IMR-90 (cell line): ENCODE data around the gene CHD2. TPM values are rescaled to one million over a fixed set of nuclear protein-coding genes. Genes with fewer than 3 reads are reported as not detected.

Source experiments
- ATAC-seq: fragments of 200-7000 bp; cut with Tn5 transposase; 2 replicates; pipeline ENCODE4 v1.9.1; 2020; ENCODE audit warnings: low read depth, mild to moderate bottlenecking, moderate library complexity
- BruUV-seq: library from RNA; stranded (reverse); fragments of 400-500 nt; replicated peaks from 2 replicates; lab custom pipeline; 2021; lab: Mats Ljungman, UMichigan
- CTCF ChIA-PET: fragments of 300-600 bp; formaldehyde crosslinking; extraction: SDS; loops from one replicate; lab custom pipeline; 2021; ENCODE audit warnings: antibody characterized with exemption; lab: Yijun Ruan, JAX
- POLR2A ChIA-PET: fragments of 300-600 bp; sonication (Branson Sonifier 250); formaldehyde crosslinking; loops from one replicate; lab custom pipeline; 2022; ENCODE audit warnings: antibody characterized with exemption; ENCODE audit not compliant: unreplicated experiment; lab: Charles Lee
- DNase-seq: peaks from one replicate; pipeline ENCODE4 v3.0.0; 2013
- H2AFZ ChIP-seq: replicated peaks from 2 replicates; pipeline ENCODE3; 2013; ENCODE audit warnings: low read length, mild to moderate bottlenecking; ENCODE audit not compliant: poor library complexity
- H2AK5ac ChIP-seq: 2 replicates; pipeline ENCODE4 v1.6.1; 2013; ENCODE audit warnings: low read depth, low read length, inconsistent platforms
- H2AK9ac ChIP-seq: replicated peaks from 2 replicates; pipeline ENCODE3; 2013; ENCODE audit warnings: mild to moderate bottlenecking, low read depth, low read length, moderate library complexity; ENCODE audit not compliant: poor library complexity
- H2BK120ac ChIP-seq: 2 replicates; pipeline ENCODE4 v1.6.1; 2013; ENCODE audit warnings: low read depth, low read length, inconsistent platforms
- H2BK15ac ChIP-seq: 3 replicates; pipeline ENCODE4 v1.6.1; 2013; ENCODE audit warnings: low read depth, low read length, inconsistent platforms
- H2BK20ac ChIP-seq: 2 replicates; pipeline ENCODE4 v1.6.1; 2013; ENCODE audit warnings: low read depth, mild to moderate bottlenecking, inconsistent platforms, low read length, moderate library complexity
- H2BK5ac ChIP-seq: 2 replicates; pipeline ENCODE4 v1.6.1; 2013; ENCODE audit warnings: mild to moderate bottlenecking, low read depth, low read length, inconsistent platforms; ENCODE audit not compliant: poor library complexity, severe bottlenecking
- H3K14ac ChIP-seq: replicated peaks from 2 replicates; pipeline ENCODE4 v1.6.1; 2013; ENCODE audit warnings: low read depth, low read length, inconsistent platforms
- H3K18ac ChIP-seq: 2 replicates; pipeline ENCODE4 v1.6.1; 2013; ENCODE audit warnings: low read depth, low read length, control low read depth
- H3K23ac ChIP-seq: 2 replicates; pipeline ENCODE4 v1.6.1; 2013; ENCODE audit warnings: low read depth, low read length, inconsistent platforms
- H3K27ac ChIP-seq: 2 replicates; pipeline ENCODE4 v1.5.1; 2013; ENCODE audit warnings: mild to moderate bottlenecking, control low read depth, low read length; ENCODE audit not compliant: insufficient read depth
- H3K27me3 ChIP-seq: 2 replicates; pipeline ENCODE4 v1.6.1; 2013; ENCODE audit warnings: low read length; ENCODE audit not compliant: control insufficient read depth, insufficient read depth
- H3K36me3 ChIP-seq: 2 replicates; pipeline ENCODE4 v1.6.1; 2013; ENCODE audit warnings: low read length, mixed read lengths; ENCODE audit not compliant: control insufficient read depth, insufficient read depth
- H3K4ac ChIP-seq: 2 replicates; pipeline ENCODE4 v1.6.1; 2013; ENCODE audit warnings: low read depth, low read length, inconsistent platforms
- H3K4me1 ChIP-seq: 2 replicates; pipeline ENCODE4 v1.6.1; 2013; ENCODE audit warnings: low read length, mixed read lengths; ENCODE audit not compliant: control insufficient read depth, insufficient read depth
- H3K4me2 ChIP-seq: 2 replicates; pipeline ENCODE4 v1.6.1; 2013; ENCODE audit warnings: low read depth, mild to moderate bottlenecking, control low read depth, low read length, moderate library complexity
- H3K4me3 ChIP-seq: 2 replicates; pipeline ENCODE4 v1.5.1; 2013; ENCODE audit warnings: low read depth, mild to moderate bottlenecking, control low read depth, low read length, moderate library complexity; ENCODE audit not compliant: insufficient read depth
- H3K56ac ChIP-seq: 2 replicates; pipeline ENCODE4 v1.6.1; 2013; ENCODE audit warnings: low read length, inconsistent platforms; ENCODE audit not compliant: insufficient read depth; ENCODE audit errors: extremely low read depth
- H3K79me1 ChIP-seq, 2 experiments: 2 replicates each; pipeline ENCODE4 v1.6.1; 2013; ENCODE audit warnings: low read length in 2 of 2, inconsistent platforms in 1 of 2, low read depth in 1 of 2
- H3K9ac ChIP-seq: 2 replicates; pipeline ENCODE4 v1.6.1; 2013; ENCODE audit warnings: low read depth, low read length, control low read depth
- H3K9me1 ChIP-seq: 2 replicates; pipeline ENCODE4 v1.6.1; 2013; ENCODE audit warnings: low read length, inconsistent platforms; ENCODE audit not compliant: insufficient read depth
- H3K9me3 ChIP-seq: 2 replicates; pipeline ENCODE4 v1.6.1; 2013; ENCODE audit warnings: low read length; ENCODE audit not compliant: control insufficient read depth, insufficient read depth
- H4K20me1 ChIP-seq: 2 replicates; pipeline ENCODE4 v1.6.1; 2013; ENCODE audit warnings: low read length, inconsistent platforms; ENCODE audit not compliant: insufficient read depth
- H4K5ac ChIP-seq: 2 replicates; pipeline ENCODE4 v1.6.1; 2013; ENCODE audit warnings: mild to moderate bottlenecking, low read depth, low read length, control low read depth
- H4K8ac ChIP-seq, 2 experiments: 2 replicates each; pipeline ENCODE4 v1.6.1; 2013; ENCODE audit warnings: low read depth in 2 of 2, low read length in 2 of 2, control low read depth in 1 of 2, inconsistent platforms in 1 of 2
- H4K91ac ChIP-seq: 2 replicates; pipeline ENCODE4 v1.6.1; 2013; ENCODE audit warnings: low read depth, low read length, inconsistent platforms; ENCODE audit not compliant: insufficient read depth
- CEBPB ChIP-seq: IDR thresholded peaks from 2 replicates; pipeline ENCODE4 v1.6.1; 2012; ENCODE audit warnings: low read depth, low read length, improper control_type of control experiment
- FOS ChIP-seq: fragments of 150-350 bp; IDR thresholded peaks from 2 replicates; pipeline ENCODE4 v1.6.1; 2016; ENCODE audit warnings: low read depth, low read length
- MAFK ChIP-seq: IDR thresholded peaks from 2 replicates; pipeline ENCODE4 v1.6.1; 2012; ENCODE audit warnings: low read depth, low read length, improper control_type of control experiment
- WGBS, 2 experiments: methylation state at CpG; one replicate each; pipeline versions ENCODE4 v1.1.5 to v1.1.7; 2013; ENCODE audit warnings: missing lambda C conversion rate in 2 of 2; ENCODE audit not compliant: insufficient read length in 1 of 2; ENCODE audit errors: extremely low coverage in 2 of 2; 5-methylcytosine and 5-hydroxymethylcytosine counted together
- dilution Hi-C: fragments of 300-500 bp; cut with HindIII; formaldehyde crosslinking; loops from one replicate; pipeline ENCODE4 v1.14.3; 2018; ENCODE audit warnings: low sequenced_read_pairs; ENCODE audit not compliant: unreplicated experiment
- in situ Hi-C: fragments of 300-500 bp; cut with MboI; formaldehyde crosslinking; loops from 3 replicates; pipeline ENCODE4 v1.14.3; 2019; ENCODE audit warnings: low sequenced_read_pairs, inconsistent platforms, mixed read lengths
- intact Hi-C: fragments of 100-400 bp; cut with micrococcal nuclease; formaldehyde crosslinking; loops from 2 replicates; pipeline ENCODE4 v1.10.0; 2022
- polyA plus RNA-seq, 3 experiments: library from polyadenylated mRNA; depleted of rRNA; stranded (reverse); fragments of >200 nt; gene quantifications; 2 replicates each; pipeline ENCODE4 v1.2.3, GENCODE V29; 2012; ENCODE audit warnings: low replicate concordance in 1 of 3
- total RNA-seq: library from RNA; depleted of rRNA; stranded (reverse); fragments of >200 nt; gene quantifications from 2 replicates; pipeline ENCODE4 v1.2.3, GENCODE V29; 2012

Gene CHD2
- total and polyA plus RNA-seq, 2 of the 4 experiments (the other 2 are of a cell fraction): 44.9 to 64.7 TPM

GRCh38 chr15:92887869-92888268 lies 12.3 kb upstream of the CHD2 start:
- peak overlapping the region; percentile 38; the same call in 1 of the 2 replicates for H3K23ac ChIP-seq
- peaks cover 0 to 6% of the 10 kb centered on the region in 2 experiments; a peak in 3 of 4 replicates for H3K79me1 ChIP-seq
- H3K27ac ChIP-seq: no peak overlapping the region
- DNase-seq (no peak), ATAC-seq (no peak)
- dilution Hi-C loops: no loop called here
- no peak overlapping the region for H3K4me3 ChIP-seq
- H3K9me1 ChIP-seq: no peaks in the 10 kb centered on the region; the same call in 1 of the 2 replicates
- H2BK15ac ChIP-seq: no peak overlapping the region
- peak overlapping the region; percentile 61 for H3K4me2 ChIP-seq
- POLR2A ChIA-PET: interaction anchor here (0.6 kb wide), 1 partner anchor 87 kb away, joined by 3 read pairs; no protein-coding TSS in a partner anchor
- H3K9me3 ChIP-seq: no peaks in the 10 kb centered on the region
- peaks cover 32% of the 10 kb centered on the region; the same call in 1 of the 2 replicates for H4K20me1 ChIP-seq
- TF ChIP-seq MAFK (peak; percentile 36; the same call in 1 of the 2 replicates), FOS (no peak), CEBPB (no peak)
- H4K5ac ChIP-seq: no peak overlapping the region
- no peak overlapping the region for H4K91ac ChIP-seq
- H2BK5ac ChIP-seq: peak overlapping the region; percentile 19
- no peak overlapping the region for H3K14ac ChIP-seq
- H2AK5ac ChIP-seq: no peak overlapping the region
- no peak overlapping the region for H3K56ac ChIP-seq
- H3K4ac ChIP-seq: no peak overlapping the region
- no CpG with 5 or more reads among the region's 3 CpGs for whole genome bisulfite sequencing, 2 experiments
- H3K9ac ChIP-seq: no peak overlapping the region
- H3K36me3 ChIP-seq: peaks cover 41% of the 10 kb centered on the region
- H2AK9ac ChIP-seq: no peak overlapping the region
- BruUV-seq: no TSS peak
- CTCF ChIA-PET: no interaction called here
- no peak overlapping the region for H2BK120ac ChIP-seq
- intact Hi-C loops: no loop called here
- no peak overlapping the region for H3K18ac ChIP-seq
- H3K4me1 ChIP-seq: no peaks in the 10 kb centered on the region
- in situ Hi-C loops: no loop called here
- H4K8ac ChIP-seq: no peak overlapping the region
- H2BK20ac ChIP-seq: no peak overlapping the region
- H2AFZ ChIP-seq: no peak overlapping the region
- no peaks in the 10 kb centered on the region for H3K27me3 ChIP-seq
